GM19099 (cell line): ENCODE measurements around the gene GRPEL2.

Experiments
- POLR2A ChIP-seq: IDR thresholded peaks from 3 replicates; pipeline ENCODE4 v1.6.1; 2011; ENCODE audit warnings: low read depth; ENCODE audit not compliant: insufficient read length; ENCODE audit errors: extremely low read depth

GRPEL2 gene

DNA sequence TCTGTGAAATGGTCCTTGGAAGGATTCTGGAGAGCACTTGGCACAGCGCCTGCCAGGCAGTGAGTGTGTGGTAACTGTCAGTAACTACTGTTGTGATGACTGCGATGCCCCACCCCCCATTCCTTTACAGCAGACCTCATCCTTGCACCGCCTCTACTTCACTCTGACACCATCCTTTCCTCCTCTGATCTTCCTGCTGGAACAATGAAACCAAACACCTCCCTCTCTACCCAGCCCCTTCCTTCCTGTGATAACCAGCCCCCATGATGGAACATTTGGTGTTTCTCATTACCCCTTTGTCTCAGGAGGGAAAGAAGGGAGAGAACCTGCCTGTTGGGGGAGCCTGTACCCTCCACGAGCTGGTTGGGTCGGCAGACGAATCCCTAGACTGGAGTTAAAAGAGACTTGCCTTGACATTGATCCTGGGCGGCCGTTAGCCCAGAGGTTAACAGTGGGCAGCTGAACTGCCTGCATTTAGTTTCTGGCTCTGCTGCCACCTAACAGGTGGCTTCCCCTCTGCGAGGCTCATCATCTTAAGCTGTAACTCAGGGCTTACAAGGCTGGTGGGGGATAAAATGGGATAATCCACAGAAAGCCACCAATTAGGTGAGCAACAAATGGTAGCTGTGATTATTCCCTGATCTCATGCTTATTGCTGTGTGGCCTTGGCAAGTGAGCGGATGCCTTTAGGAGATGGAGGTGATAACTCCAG lies 34.2 kb upstream of the GRPEL2 start:
- TF ChIP-seq POLR2A: no peak

GRCh38 chr5:149313151-149313841 lies 32.0 kb upstream of the GRPEL2 start:
- no peak for TF ChIP-seq POLR2A

- no peak for TF ChIP-seq POLR2A
Measured at GRCh38 chr5:149314571-149315111, 30.7 kb upstream of the GRPEL2 start.

DNA sequence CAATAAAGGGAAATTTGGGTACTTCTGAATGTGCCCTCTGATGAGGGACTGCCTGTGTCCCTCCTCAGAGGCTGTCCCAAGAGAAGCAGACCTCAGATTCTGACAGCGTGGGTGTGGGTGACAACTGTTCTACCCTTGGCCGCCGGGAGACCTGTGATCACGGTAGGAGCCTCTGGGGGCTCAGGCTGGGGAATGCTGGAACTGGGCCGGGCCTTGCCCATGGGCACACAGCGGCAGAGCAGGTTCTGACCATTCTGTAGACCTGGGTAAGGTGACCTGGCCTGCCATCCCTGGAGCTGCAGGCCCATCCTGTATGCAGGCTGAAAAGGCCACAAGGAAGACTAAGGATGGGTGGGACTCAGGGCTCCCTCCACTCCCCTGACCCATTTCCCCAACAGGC lies 29.5 kb upstream of the GRPEL2 start:
- no peak for TF ChIP-seq POLR2A

- TF ChIP-seq POLR2A: no peak
Measured at GRCh38 chr5:149317281-149318048, 27.8 kb upstream of the GRPEL2 start.

DNA sequence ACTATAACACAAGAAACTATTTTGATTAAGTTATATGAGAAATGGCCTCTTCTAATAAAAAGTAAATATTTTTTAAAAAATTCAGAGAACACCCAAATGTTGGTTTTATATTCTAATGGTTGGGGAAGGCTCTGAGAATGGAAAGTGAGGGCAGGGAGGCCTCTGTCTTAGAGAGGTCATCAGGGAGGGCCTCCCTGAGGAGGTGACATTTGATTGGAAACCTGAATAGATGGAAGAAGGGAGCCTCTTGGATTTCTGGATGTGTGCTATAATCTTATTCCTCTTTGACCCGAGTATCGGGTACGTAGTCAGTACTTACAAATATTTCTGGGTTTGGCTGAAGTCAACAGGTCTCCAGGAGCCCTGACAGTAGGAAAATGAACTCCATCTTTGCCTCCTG lies 26.1 kb upstream of the GRPEL2 start:
- TF ChIP-seq POLR2A: no peak

DNA sequence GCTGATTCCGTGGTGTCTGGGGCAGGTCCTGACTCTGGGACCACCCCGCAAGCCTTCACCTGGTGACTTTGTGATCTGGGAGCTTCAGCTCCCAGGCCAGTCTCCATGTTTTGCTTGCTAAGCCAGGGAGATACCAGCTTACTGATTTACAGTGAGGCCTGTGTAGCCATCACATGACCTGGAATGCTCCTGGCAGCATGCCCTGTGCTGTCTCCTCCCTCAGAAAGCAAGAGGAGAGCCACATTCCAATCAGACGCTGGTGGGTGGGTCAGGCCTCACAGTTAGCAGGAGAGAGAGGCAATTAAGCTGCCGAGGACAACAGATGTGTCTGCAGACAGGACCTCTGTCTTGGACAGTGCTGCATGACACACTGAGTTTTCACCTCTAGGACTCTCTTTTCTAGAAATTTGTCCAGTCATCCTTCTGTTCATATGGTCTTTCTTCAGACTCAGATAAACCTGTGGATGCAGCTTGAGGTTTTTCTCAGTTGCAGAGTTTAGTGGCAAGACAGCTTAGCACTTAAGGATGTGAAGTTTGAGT lies 24.4 kb upstream of the GRPEL2 start:
- TF ChIP-seq POLR2A: no peak

GRCh38 chr5:149322518-149322917 lies 22.8 kb upstream of the GRPEL2 start:
- no peak for TF ChIP-seq POLR2A

GRCh38 chr5:149323210-149323609 lies 22.1 kb upstream of the GRPEL2 start:
- no peak for TF ChIP-seq POLR2A

- no peak for TF ChIP-seq POLR2A
Measured at GRCh38 chr5:149323621-149324205, 21.6 kb upstream of the GRPEL2 start.

DNA sequence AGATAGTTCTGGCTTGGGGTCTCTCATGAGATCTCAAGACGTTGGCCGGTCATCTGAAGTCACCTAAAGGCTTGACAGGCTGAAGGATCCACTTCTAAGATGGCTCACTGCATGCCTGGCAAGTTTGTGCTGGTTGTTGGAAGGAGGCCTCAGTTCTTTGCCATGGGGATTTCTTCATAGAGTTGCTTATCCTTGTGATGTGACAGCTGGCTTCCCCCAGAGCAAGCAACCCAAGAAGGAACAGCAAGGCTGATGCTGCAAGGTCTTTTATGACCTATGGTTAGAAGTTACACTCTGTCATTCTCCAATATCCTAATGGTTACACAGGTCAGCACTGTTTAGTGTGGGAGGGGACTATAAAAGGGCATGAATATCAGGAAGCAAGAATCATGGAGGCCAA lies 20.7 kb upstream of the GRPEL2 start:
- no peak for TF ChIP-seq POLR2A

- TF ChIP-seq POLR2A: no peak
Measured at GRCh38 chr5:149325166-149325735, 20.0 kb upstream of the GRPEL2 start.

DNA sequence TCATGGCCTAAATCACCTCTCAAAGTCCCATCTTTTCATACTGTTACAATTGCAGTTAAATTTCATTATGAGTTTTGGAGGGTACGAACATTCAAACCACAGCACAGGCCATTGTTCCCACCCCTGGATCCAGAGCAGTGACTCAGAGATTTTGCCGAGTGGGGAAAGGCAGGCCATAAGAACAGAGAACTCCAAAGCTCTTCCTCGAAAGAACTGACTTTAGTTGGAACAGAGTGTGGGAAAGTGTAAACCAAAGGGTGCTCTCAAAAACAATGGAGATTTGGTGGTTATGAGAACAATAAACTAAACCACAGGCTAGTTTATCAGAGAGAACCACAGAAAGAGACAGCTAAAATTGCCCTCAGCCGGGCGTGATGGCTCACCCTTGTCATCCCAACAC lies 19.4 kb upstream of the GRPEL2 start:
- TF ChIP-seq POLR2A: no peak

DNA sequence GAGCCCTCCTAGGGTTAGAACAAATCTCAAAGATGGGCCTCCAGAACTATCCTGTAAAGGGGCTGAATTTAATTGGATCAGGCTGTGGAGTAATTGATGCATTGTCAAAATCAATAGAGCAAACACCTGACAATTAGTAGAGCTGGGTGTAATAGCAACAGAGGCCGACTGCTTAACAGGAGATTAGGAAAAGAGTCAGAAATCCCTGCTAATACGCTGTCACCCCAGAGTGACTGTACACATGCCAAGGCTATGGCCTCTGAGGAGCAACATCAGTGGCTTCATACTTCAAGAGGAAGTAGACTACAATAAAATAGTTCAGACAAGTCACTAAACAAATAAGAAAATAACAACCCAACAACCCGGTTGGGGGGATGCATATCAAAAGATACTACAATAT lies 18.7 kb upstream of the GRPEL2 start:
- TF ChIP-seq POLR2A: no peak

DNA sequence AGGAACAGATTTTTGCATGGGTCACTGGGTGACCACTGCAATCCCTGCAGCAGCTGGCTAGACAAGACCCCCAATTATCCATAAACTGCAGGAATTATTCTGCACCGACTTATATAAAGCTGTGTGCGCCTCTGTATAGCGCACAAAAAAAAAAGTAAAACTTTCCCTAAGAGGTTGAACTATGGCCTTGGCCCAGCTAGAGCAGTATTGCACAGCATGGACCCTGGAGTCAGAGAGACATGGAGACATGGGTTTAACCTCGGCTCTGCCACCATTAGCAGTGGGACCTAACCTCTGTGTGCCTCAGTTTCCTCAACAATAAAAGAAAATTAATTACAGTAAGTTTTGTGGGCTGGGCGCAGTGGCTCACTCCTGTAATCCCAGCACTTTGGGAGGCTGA lies 17.1 kb upstream of the GRPEL2 start:
- no peak for TF ChIP-seq POLR2A
